HG03439 (cell line): Measurements from ENCODE around the gene SFR1.

ENCODE experiments used
- ATAC-seq: cut with Tn5 transposase; IDR thresholded peaks from one replicate; pipeline ENCODE4 v1.9.1; 2021; ENCODE audit warnings: mild to moderate bottlenecking, moderate library complexity; ENCODE audit not compliant: unreplicated experiment

SFR1 gene

DNA sequence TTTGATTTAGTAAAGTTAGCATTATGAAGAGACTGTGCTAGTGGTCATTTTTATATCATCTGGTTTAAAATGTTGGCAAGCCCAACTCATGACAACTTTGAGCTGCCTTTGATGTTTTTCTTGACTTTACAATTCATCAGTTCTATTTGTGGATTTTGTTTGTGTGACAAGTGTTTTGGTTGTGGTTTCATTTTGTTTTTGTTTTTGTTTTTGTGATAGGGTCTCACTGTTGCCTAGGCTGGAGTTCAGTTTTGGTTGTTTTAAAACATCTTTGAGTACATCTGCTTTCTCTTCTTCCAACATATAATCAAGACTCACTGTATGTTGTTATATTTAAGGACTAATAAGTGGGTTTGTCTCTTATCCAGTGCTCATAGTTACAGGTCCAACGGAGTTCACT lies 17.6 kb upstream of the SFR1 start:
- ATAC-seq = no peak

GRCh38 chr10:104104926-104105325 lies 17.0 kb upstream of the SFR1 start:
- no peak for ATAC-seq

GRCh38 chr10:104109908-104110662 lies 11.9 kb upstream of the SFR1 start:
- peak; percentile 80 for ATAC-seq

DNA sequence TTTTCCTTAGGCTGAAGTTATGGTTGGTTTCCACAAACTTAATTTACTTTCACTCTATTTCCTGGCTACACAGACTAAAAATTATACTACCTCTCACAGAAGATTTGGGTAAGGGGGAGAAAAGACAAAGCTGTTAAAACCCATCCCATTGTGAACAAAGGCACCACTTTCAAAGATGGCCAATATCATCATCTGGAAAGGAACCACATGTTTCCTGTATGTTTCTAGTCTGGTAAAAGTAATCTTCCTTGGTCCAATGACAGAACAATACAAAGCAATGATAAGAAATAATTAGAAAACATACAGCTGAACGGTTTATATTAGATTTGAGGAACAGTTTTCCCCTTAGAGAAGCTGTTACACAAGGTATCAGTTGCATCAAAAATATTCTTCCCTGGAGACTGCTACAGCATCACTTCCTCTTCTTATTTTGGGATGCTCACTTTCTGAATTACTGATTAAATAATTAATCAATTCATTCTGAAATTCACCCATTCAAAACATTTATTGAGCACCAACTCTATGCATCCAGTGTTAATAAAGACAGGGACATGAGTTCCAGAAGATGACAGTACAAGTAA lies 8.5 kb upstream of the SFR1 start:
- ATAC-seq = no peak

DNA sequence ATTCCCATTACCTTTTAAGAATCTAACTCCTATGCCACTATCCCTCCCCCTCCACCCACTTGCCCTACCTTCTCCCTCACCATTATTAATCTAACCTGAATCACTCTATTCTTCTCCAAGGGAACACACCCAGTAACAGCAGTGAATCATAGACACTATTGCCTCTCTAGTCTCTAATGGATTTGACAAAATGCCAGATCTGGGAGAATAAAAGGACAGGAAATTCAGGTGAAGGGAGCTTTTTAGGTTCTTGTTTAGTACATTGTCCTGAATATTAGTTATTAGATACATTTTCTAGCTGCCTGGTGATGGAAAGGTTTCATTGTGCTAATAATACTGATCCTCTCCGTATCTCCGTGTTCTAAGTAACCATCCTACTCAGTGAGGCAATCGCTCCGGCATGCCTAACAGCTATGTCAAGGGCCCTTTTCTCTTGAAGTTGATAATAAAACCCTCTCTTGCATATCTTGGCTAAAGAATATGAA lies 4.1 kb upstream of the SFR1 start:
- ATAC-seq = no peak

DNA sequence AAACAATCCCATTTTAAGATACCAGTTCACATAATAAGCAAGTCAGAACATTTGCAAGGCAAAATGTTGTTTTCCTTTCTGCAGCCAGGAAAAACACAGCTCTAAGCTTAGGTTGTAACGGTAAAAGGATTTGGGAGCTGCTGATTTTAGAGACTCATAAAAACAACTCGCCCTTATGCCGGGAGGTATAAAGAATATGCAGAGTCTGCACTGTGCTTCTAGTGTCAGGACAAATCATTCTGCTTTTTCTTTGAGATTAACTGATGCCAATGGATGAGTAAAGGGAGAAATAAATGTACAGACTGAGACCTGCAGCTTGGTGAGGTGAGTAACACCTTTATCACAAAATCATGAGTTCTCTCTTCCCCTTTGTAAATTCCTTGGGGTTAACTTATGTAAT lies 2.0 kb upstream of the SFR1 start:
- ATAC-seq = no peak

DNA sequence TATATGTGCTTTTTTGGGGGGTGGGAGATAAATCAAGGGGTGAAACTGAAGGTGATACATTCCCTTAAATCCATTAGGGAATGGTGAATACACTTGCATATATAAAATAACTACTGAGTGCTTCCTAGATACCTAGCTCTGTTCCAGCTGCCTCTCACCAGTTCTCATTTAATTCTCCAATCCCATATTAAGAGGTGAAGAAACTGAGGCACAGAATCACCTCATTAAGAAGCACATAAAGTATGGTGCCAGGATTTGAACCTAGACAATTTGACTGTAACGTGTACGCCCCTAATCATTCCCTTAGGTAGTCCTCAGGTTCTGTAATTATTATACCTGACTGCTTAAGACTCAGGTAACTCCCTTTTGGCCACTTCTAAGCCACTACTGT lies 1.5 kb upstream of the SFR1 start:
- ATAC-seq = no peak

- peak; percentile 32 for ATAC-seq
Measured at GRCh38 chr10:104120903-104121484, 977 bp upstream of the SFR1 start.

DNA sequence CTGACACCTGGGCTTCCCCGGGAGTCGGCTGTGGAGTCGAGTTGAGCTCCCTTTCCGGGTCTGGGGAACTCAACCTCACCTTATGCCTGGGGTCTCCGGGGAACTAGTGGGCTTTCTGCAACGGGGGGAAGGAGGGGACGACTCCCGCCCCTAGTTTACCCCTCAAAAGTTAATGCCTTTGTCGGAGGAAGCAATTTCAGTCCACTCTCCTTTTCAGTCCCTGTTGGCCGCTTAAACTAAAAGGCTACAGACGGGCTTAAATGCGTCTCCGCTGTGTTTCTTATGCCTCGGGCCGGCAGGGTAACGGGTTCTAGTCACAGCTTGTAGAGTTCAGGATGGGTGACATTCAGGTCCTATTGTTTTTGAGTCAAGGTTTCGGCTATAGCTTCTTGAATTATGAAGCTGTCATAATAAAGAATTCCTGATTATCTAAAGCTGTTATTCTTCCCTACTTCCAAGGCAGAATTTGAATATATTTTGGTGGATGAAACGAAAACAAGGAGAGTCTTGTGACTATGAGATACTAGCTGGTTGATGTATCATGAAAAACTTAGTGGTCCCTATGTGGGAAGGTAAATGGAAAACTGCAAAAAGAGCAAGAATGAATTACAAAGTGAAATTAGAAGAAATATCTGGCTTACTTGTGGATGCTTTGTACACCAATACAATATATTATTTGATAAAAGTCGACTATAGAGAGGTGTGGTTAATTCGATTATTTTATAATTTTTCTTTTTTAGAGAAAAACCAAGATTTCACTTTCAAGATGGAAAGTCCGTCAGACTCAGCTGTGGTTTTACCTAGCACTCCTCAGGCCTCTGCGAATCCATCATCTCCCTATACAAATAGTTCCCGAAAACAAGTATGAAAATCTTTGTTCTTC lies 495 bp downstream of the SFR1 start:
- peak; percentile 1 for ATAC-seq

- ATAC-seq = no peak
Measured at GRCh38 chr10:104123397-104123796, 1.4 kb downstream of the SFR1 start.

- no peak for ATAC-seq
Measured at GRCh38 chr10:104127411-104127810, 5.4 kb downstream of the SFR1 start.

DNA sequence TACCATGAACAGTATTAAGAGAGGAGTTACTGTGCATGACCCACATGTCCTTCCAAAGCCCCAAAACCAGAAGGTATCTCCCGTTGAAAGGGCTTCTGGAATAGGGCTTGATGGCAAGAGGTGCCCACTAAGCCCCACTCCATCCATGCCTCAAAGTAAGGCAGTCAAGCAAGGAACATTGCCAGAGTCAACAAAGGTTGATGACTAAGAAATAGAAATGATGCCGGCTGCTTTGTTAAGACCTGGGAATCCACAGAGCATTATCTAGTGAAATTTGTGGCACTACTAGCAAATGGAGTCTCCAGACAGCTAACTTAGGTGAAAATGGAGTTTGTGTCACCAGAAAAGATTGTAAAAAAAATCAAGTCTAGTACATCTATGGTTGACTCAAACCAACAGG lies 6.2 kb downstream of the SFR1 start:
- ATAC-seq = no peak

DNA sequence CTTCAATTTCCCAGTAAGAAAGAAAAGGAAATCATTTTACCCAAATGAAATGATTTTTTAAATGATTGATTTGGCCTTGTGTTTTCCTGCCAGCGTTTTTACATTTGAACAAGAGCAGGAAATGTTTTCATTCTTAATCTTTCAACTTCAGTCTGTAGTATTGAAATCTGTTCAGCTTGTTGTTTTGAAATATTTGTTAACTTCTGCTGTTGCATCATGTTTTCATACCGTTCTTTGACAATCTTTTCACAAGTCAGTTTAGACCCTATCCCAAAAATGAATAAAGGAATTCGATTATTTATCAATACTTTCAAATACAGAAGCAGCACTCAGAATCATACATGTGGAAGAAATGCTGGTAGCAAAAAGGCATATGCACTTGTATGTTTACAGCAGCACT lies 8.1 kb downstream of the SFR1 start:
- ATAC-seq = no peak

DNA sequence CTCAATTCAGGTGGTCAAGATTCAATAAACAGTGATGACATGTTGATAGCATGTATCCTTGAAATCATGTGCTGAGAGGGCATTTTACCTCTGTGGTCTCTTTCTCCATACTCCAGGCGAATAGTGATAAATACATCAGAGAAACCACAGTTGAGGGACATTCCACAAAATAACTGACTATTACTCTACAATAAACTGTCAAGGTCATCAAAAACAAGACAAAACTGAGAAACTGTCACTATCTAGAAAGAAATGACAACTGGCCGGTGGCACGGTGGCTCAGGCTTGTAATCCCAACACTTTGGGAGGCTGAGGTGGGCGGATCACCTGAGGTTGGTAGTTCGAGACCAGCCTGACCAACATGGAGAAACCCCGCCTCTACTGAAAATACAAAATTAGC lies 16.2 kb downstream of the SFR1 start:
- ATAC-seq = no peak

DNA sequence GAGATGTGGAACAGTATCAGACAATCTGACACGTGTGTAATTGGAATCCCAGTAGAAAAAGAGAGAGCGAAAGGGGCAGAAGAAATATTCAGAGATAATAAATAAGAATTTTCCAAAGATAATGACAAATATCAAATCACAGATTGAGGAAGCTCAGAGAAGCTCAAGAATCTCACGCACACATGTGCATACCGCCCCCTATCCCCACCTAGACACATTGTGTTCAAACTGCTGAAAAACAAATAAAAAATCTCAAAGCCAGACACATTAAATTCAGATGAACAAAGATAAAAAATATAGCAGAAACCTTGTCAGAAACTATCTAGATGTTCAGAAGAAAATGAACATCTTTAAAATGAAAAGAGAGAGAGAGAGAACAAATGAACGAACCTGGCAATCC lies 17.2 kb downstream of the SFR1 start:
- no peak for ATAC-seq

DNA sequence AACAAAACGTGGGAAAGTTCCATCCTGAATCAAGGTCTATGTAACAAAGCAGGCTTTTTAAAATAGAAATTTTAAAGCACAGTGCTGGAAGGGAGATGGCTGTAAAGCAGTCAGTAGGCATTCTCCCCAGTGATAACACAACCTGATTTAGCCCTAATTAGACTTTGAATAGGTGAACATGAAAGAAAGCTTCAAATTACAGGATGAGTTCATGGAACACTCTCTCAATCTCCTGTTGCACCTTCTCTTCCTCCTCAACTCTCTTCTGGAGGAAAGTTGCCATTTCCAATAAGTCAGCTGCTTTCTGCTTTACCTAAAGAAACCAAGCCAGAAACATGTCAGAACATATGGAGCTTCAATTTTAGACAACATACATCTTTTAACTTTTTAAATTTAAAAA lies 20.1 kb downstream of the SFR1 start:
- no peak for ATAC-seq

GRCh38 chr10:104143829-104144228 lies 21.9 kb downstream of the SFR1 start:
- ATAC-seq = no peak

- no peak for ATAC-seq
Measured at GRCh38 chr10:104144931-104145330, 23.0 kb downstream of the SFR1 start.

- ATAC-seq = no peak
Measured at GRCh38 chr10:104146882-104147281, 24.9 kb downstream of the SFR1 start.

- ATAC-seq = no peak
Measured at GRCh38 chr10:104150139-104150538, 28.2 kb downstream of the SFR1 start.

DNA sequence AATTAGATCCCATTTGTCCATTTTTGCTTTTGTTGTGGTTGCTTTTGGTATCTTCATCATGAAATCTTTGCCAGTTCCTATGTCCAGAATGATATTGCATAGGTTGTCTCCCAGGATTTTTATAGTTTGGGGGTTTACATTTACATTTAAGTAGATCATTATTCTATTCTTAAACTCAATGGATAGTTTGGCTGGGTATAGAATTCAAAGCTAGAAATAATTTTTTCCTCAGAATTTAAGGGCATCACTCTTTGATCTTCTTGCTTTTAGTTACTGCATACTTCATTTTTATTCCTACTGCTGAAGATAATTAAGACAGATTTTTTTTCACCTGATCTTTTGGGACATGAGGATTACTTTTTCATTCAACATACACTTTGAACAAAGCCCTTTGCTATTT lies 29.8 kb downstream of the SFR1 start:
- no peak for ATAC-seq
